MM.1S (cell line): Measurements from ENCODE around the gene TOM1L1.

Experiments used
- DNase-seq: peaks from one replicate; pipeline ENCODE4 v3.0.0-alpha.2; 2015
- H2AFZ ChIP-seq: fragments of 300-600 bp; sonication (generic); 2 replicates; pipeline ENCODE4 v1.6.0; 2016; ENCODE audit warnings: antibody characterized with exemption, low read length
- H3F3A ChIP-seq: fragments of 300-600 bp; sonication (generic); 2 replicates; pipeline ENCODE4 v1.6.1; 2016; ENCODE audit warnings: mild to moderate bottlenecking, antibody characterized with exemption, low read length, moderate library complexity, mixed read lengths; ENCODE audit not compliant: insufficient read depth
- H3K27ac ChIP-seq: fragments of 300-600 bp; sonication (generic); 2 replicates; pipeline ENCODE4 v1.5.1; 2016; ENCODE audit warnings: mild to moderate bottlenecking, low read length
- H3K27me3 ChIP-seq: fragments of 300-600 bp; sonication (generic); replicated peaks from 2 replicates; pipeline ENCODE4 v1.6.0; 2016; ENCODE audit warnings: low read length; ENCODE audit not compliant: insufficient read depth
- H3K36me3 ChIP-seq: fragments of 300-600 bp; sonication (generic); replicated peaks from 2 replicates; pipeline ENCODE4 v1.6.1; 2016; ENCODE audit warnings: mild to moderate bottlenecking, low read length, mixed read lengths; ENCODE audit not compliant: insufficient read depth
- H3K4me1 ChIP-seq: fragments of 300-600 bp; sonication (generic); 2 replicates; pipeline ENCODE4 v1.6.1; 2016; ENCODE audit warnings: low read length, mixed read lengths
- H3K4me2 ChIP-seq: fragments of 300-600 bp; sonication (generic); 2 replicates; pipeline ENCODE4 v1.6.0; 2016; ENCODE audit warnings: low read depth, low read length
- H3K4me3 ChIP-seq: fragments of 300-600 bp; sonication (generic); 2 replicates; pipeline ENCODE4 v1.5.1; 2016; ENCODE audit warnings: low read length, mixed read lengths
- H3K79me2 ChIP-seq: fragments of 300-600 bp; sonication (generic); 2 replicates; pipeline ENCODE4 v1.6.1; 2016; ENCODE audit warnings: mixed run types, low read length, mixed read lengths
- H3K9ac ChIP-seq: fragments of 300-600 bp; sonication (generic); 2 replicates; pipeline ENCODE4 v1.6.1; 2016; ENCODE audit warnings: low read length, mixed read lengths
- H3K9me2 ChIP-seq: fragments of 300-600 bp; sonication (generic); replicated peaks from 2 replicates; pipeline ENCODE4 v1.6.1; 2016; ENCODE audit warnings: mild to moderate bottlenecking, low read length, mixed read lengths; ENCODE audit not compliant: insufficient read depth
- H3K9me3 ChIP-seq: fragments of 300-600 bp; sonication (generic); replicated peaks from 2 replicates; pipeline ENCODE4 v1.6.1; 2016; ENCODE audit warnings: mild to moderate bottlenecking, low read length, mixed read lengths; ENCODE audit not compliant: insufficient read depth
- H4K20me1 ChIP-seq: fragments of 300-600 bp; sonication (generic); 2 replicates; pipeline ENCODE4 v1.6.1; 2016; ENCODE audit warnings: mild to moderate bottlenecking, low read length, moderate library complexity, mixed read lengths; ENCODE audit not compliant: insufficient read depth
- EZH2 ChIP-seq: fragments of 300-600 bp; sonication (generic); optimal IDR thresholded peaks from 2 replicates; pipeline ENCODE3; 2017; ENCODE audit warnings: low read depth, mild to moderate bottlenecking, antibody characterized with exemption, low read length, mixed read lengths
- EZH2phosphoT487 ChIP-seq: fragments of 300-600 bp; sonication (generic); IDR thresholded peaks from 2 replicates; pipeline ENCODE4 v1.6.1; 2018; ENCODE audit warnings: antibody characterized with exemption, low read length
- TF ChIP-seq, protein P1 (sequence below): fragments of 300-600 bp; sonication (generic); IDR thresholded peaks from 2 replicates; pipeline ENCODE4 v1.5.1; 2016; ENCODE audit warnings: antibody characterized with exemption, low read length, mixed read lengths

The TOM1L1 gene

GRCh38 chr17:54888981-54889380, 11.7 kb upstream of the TOM1L1 start:
- H3K9me3 ChIP-seq = no peaks in the 10 kb centered on the region
- no peak overlapping the region for H3K4me2 ChIP-seq
- no peak for DNase-seq
- H3K27ac ChIP-seq = no peak overlapping the region
- H3K4me3 ChIP-seq = no peak overlapping the region
- H3K27me3 ChIP-seq = no peaks in the 10 kb centered on the region
- no peaks in the 10 kb centered on the region for H3K79me2 ChIP-seq
- TF ChIP-seq, protein P1, sequence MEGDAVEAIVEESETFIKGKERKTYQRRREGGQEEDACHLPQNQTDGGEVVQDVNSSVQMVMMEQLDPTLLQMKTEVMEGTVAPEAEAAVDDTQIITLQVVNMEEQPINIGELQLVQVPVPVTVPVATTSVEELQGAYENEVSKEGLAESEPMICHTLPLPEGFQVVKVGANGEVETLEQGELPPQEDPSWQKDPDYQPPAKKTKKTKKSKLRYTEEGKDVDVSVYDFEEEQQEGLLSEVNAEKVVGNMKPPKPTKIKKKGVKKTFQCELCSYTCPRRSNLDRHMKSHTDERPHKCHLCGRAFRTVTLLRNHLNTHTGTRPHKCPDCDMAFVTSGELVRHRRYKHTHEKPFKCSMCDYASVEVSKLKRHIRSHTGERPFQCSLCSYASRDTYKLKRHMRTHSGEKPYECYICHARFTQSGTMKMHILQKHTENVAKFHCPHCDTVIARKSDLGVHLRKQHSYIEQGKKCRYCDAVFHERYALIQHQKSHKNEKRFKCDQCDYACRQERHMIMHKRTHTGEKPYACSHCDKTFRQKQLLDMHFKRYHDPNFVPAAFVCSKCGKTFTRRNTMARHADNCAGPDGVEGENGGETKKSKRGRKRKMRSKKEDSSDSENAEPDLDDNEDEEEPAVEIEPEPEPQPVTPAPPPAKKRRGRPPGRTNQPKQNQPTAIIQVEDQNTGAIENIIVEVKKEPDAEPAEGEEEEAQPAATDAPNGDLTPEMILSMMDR = no peak
- no peak for TF ChIP-seq EZH2phosphoT487
- H3K9me2 ChIP-seq = no peaks in the 10 kb centered on the region
- no peak overlapping the region for H2AFZ ChIP-seq
- H3F3A ChIP-seq = no peaks in the 10 kb centered on the region
- H3K4me1 ChIP-seq = no peaks in the 10 kb centered on the region
- H3K9ac ChIP-seq = no peak overlapping the region
- H3K36me3 ChIP-seq = no peaks in the 10 kb centered on the region
- no peaks in the 10 kb centered on the region for H4K20me1 ChIP-seq

DNA sequence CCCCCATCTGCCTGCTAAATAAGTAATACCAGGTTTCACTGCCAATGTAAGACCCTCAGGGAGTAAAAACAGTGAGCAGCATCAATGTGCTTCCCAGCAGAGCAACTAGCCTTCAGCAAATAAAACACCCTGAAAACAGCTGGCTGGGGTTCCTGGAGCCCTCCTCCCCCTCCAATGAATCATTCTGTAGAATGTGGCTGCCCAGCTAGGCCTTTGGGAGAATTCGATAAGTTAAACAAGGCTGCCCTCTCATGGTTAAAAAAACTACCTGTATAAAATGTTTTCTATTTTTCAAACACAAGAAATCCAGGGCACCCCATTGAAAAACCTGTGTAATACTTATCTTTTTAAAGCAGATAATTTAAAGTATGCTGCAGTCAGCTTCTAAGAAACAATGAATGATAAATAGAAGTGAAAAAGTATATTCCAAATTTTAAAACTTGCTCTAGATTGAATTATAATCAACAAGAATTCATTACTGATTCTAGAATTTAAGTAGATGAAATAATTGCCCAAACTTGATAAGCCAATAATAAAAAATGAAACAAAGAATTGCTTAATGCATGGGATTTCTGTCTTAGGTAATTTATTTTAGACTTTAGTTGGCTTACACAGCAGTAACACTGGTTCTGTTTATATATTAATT, 9.4 kb upstream of the TOM1L1 start:
- Histone ChIP-seq H4K20me1 (no peaks in the 10 kb centered on the region), H3K4me1 (no peaks in the 10 kb centered on the region), H3K4me2 (no peak overlapping the region), H3K9me2 (no peaks in the 10 kb centered on the region), H3K27ac (no peak overlapping the region), H3K4me3 (no peak overlapping the region), H3K27me3 (no peaks in the 10 kb centered on the region), H3F3A (no peaks in the 10 kb centered on the region), H2AFZ (no peak overlapping the region), H3K79me2 (no peaks in the 10 kb centered on the region), H3K36me3 (no peaks in the 10 kb centered on the region), H3K9ac (no peak overlapping the region), H3K9me3 (no peaks in the 10 kb centered on the region)
- TF ChIP-seq, protein P1 = peak; percentile 41
- no peak for TF ChIP-seq EZH2
- DNase-seq = peak; percentile 59

GRCh38 chr17:54892360-54892759, 8.3 kb upstream of the TOM1L1 start:
- Histone ChIP-seq H3K4me2 (no peak overlapping the region), H3F3A (no peaks in the 10 kb centered on the region), H2AFZ (no peak overlapping the region), H3K9ac (no peak overlapping the region), H3K9me2 (no peaks in the 10 kb centered on the region), H4K20me1 (no peaks in the 10 kb centered on the region), H3K36me3 (no peaks in the 10 kb centered on the region), H3K79me2 (no peaks in the 10 kb centered on the region), H3K9me3 (no peaks in the 10 kb centered on the region), H3K27ac (no peak overlapping the region), H3K4me3 (no peak overlapping the region), H3K4me1 (no peaks in the 10 kb centered on the region), H3K27me3 (no peaks in the 10 kb centered on the region)
- TF ChIP-seq EZH2 (no peak), EZH2phosphoT487 (no peak)
- TF ChIP-seq, protein P1 = no peak
- no peak for DNase-seq
